ENCODE data around the gene IQSEC1. TPM values are rescaled to one million over a fixed set of nuclear protein-coding genes. Genes with fewer than 3 reads are reported as not detected.

The IQSEC1 gene
- total RNA-seq, 1 experiment from 2014 or later, result 4.9 TPM

DNA sequence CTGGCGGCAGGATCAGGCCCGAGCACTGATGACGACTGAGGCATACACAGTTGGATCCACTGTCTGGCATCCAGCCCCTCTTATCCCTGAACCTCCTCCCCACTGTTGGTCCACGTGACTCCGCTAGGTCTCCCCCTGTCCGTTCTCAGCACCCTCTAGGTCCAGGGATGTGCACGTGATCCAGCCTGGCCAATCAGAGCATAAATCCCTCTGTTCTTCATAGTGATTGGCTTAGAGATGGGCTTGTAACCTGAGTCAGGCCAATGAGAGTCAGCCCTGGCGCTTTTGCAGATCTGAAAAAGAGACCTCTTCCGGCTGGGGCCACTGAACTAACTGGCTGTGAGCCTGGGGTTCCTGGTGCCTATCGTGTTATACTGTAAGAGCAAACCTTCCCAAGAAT lies 20.5 kb upstream of the IQSEC1 start:
- no peak overlapping the region for H3K4me3 ChIP-seq
- DNase-seq, result no peak
- H3K27me3 ChIP-seq, result no peaks in the 10 kb centered on the region
- H3K36me3 ChIP-seq, result no peaks in the 10 kb centered on the region
- no peaks in the 10 kb centered on the region for H3K9me3 ChIP-seq

DNA sequence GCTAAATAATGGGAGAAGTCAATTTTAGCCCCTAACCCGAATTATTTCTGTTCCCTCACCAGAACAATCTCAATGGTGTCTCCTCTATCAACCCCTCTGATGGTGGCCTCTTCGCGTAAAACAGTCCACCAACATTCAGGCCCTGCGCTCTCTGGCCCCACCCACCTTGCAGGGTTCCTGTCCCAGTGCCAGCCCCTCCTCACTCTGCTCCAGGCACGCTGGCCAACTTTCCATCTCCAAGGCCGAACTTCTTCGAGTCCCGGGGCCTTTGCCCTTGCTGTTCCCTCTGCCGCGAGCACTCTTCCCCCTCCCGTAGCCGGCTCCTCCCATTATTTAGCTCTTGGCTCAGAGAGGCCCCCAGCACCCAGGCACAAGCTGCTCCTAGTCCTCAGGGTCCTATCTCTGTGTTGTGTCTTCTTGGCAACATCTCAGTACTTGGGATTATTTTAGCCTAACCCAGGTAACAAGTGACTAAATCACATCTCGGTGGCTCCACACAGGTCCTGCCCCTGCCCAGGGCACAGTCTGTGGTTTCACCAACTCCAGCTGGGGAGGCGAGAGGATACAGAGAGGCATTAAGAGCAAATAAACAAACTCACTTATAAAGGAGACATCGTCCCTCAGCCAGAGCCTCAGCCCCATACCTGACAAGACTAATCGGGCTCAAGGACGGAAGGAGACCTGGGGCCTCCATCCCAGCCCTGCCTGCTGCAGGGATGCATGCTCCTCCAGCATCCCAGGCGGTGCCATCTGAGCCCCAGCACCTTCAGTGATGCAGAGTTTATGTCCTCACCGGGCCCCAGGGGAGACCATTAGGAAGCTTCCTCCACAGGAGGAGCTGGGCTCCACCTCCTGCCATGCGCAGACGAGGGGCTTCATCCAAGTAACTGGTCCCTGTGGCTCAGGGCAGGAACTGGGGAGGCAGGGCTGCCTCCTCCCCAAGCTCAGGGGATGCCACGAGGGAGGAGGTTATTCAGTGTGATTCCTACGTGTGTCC lies 19.7 kb upstream of the IQSEC1 start:
- Histone ChIP-seq H3K4me3 (no peak overlapping the region), H3K36me3 (no peaks in the 10 kb centered on the region), H3K27me3 (no peaks in the 10 kb centered on the region), H3K9me3 (no peaks in the 10 kb centered on the region)
- DNase-seq, result no peak

DNA sequence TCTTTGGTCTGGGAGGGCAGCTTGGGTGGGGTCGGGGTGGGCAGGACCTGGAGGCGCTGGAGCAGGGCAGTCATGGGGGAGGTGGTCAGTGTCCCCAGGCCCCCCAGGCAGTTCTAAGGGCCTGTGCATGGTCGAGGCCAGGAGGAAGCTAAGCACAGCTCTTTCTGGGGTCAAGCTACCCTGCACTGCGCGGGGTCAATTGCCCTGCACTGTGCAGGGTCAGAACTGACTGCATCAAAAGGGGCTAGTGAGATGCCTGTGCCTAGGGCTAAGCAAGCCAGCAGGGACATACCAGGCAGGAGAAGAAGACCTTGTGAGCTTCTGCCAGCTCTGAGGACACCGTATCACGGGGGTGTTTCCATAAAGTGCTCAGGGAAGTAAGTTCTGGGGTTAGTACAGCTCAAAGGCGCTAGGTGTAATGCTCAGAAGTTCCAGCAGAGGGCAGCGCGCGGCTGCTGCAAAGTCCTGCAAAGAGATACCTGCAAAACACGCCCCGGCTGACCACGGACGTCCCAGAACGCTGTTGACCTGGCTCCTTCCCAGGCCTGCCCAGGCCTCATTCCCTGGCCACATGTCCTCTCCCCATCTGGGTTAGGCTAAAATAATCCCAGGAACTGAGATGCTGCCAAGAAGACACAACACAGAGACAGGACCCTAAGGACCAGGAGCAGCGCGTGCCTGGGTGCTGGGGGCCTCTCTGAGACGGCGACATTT lies 18.8 kb upstream of the IQSEC1 start:
- DNase-seq, result peak; percentile 39
- Histone ChIP-seq H3K9me3 (no peaks in the 10 kb centered on the region), H3K36me3 (no peaks in the 10 kb centered on the region), H3K4me3 (no peak overlapping the region), H3K27me3 (no peaks in the 10 kb centered on the region)

DNA sequence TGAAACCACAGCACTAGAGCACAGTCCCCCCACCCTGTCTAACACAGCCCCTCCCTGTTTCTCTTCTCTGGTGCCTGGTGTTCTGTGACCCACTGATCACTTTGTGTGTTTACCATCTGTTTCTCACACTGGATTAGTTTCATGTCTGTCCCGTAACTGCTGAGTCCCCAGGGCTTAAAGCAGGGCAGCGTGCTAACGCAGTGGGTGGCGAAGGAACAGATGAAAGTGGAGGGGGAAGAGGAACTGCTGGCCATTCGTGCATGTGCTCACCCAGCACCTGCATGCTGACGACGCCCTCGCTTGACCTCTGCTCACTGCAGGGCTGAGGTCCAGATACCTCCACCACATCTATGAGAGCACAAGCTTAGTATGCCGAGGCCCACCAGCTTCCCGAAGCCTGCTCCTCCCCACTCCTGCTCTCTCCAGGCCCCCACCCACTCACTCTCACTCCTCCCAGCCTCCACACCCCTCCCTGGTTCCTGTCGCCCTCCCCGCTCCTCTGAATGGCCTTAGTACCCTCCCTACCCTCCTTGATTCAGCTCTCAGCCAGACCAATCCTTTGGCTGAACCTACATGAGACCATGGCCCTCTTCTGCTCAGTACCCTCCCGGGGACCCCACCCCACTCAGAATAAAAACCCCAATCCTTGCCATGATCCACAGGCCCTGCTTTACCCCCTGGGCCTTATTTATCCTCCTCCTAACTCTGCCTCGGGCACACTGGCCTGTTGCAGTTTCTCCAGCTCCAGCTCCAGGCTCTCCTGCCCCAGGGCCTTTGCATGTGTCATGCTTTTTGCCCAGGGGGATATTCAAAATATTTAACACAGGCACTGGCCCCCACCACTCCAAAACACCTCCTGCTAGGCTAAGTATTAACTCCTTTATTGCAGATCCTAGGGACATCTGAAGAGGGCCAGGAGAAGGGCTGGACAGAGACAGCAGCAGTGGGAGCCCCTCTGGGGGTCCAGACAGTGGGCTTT lies 15.1 kb upstream of the IQSEC1 start:
- H3K27me3 ChIP-seq, result no peaks in the 10 kb centered on the region
- H3K9me3 ChIP-seq, result no peaks in the 10 kb centered on the region
- no peak for DNase-seq
- H3K36me3 ChIP-seq, result no peaks in the 10 kb centered on the region
- H3K4me3 ChIP-seq, result no peak overlapping the region

DNA sequence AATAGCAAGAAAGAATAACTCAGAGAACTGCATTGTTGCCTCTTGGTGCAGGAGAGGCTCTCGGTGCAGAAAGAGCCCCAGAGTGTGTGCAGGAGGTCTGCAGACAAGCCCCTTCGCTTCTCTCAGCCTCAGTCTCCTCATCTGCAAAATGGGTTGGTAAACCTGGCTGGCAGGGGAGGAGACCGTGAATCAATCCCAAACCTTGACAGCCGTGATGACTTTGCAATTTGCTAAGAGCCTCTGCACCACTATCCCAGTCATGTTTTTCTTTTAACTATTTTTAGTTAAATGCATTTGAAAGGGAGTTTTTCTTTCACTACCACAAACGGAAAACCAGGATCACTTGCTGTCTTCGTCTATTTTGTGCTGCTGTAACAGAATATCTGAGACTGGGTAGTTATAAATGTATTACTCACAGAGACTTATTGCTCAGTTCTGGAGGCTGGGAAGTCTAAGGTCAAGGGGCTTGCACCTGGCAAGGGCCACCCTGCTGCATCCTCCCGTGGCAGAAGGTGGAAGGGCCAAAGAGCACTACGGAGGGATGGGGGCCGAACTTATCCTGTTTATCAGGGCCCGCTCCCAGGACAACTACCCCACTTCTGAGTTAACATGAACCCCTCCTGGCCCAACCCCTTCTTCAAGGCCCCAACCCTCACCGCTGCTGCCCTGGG lies 14.2 kb upstream of the IQSEC1 start:
- no peak overlapping the region for H3K4me3 ChIP-seq
- no peaks in the 10 kb centered on the region for H3K36me3 ChIP-seq
- H3K9me3 ChIP-seq, result no peaks in the 10 kb centered on the region
- no peaks in the 10 kb centered on the region for H3K27me3 ChIP-seq
- no peak for DNase-seq

DNA sequence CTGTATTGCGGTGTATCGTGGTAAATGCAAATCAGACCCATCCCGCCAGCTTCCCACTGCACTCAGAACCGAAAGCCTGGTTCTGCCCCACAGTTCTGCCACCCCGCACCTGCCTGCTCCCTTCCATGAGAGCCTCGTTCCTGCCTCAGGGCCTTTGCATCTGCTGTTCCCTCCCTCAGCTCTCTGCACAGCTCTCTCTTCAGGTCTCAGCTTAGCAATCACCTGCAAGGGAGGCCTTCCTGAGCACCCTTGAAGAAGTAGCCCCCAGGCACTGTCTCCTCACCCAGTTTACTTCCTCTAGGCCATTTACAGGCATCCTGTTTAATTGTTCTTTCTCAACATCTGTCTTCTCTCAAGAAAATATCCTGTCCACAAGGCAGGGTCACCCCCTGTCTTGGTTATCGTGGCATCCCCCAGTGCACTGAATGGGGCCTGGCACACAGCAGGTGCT lies 13.3 kb upstream of the IQSEC1 start:
- Histone ChIP-seq H3K27me3 (no peaks in the 10 kb centered on the region), H3K36me3 (no peaks in the 10 kb centered on the region), H3K9me3 (no peaks in the 10 kb centered on the region), H3K4me3 (no peak overlapping the region)
- no peak for DNase-seq

DNA sequence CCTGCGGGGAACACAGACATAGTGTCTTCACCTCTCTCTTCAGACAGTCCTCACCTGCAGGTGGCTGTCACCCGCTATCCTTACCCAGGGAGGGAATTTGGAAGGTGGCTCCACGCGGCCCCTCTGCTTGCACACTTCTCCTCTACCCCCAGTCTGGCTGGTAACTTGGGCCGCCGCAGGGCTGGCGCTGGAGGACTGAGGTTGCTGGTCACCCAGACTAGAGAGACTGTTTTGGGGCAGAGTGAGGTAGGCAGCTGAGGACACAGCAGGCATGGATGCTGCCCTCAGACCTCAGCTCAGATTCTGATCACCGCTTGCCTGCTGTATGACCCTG lies 12.6 kb upstream of the IQSEC1 start:
- no peak for DNase-seq
- no peaks in the 10 kb centered on the region for H3K36me3 ChIP-seq
- H3K4me3 ChIP-seq, result no peak overlapping the region
- H3K9me3 ChIP-seq, result no peaks in the 10 kb centered on the region
- no peaks in the 10 kb centered on the region for H3K27me3 ChIP-seq

DNA sequence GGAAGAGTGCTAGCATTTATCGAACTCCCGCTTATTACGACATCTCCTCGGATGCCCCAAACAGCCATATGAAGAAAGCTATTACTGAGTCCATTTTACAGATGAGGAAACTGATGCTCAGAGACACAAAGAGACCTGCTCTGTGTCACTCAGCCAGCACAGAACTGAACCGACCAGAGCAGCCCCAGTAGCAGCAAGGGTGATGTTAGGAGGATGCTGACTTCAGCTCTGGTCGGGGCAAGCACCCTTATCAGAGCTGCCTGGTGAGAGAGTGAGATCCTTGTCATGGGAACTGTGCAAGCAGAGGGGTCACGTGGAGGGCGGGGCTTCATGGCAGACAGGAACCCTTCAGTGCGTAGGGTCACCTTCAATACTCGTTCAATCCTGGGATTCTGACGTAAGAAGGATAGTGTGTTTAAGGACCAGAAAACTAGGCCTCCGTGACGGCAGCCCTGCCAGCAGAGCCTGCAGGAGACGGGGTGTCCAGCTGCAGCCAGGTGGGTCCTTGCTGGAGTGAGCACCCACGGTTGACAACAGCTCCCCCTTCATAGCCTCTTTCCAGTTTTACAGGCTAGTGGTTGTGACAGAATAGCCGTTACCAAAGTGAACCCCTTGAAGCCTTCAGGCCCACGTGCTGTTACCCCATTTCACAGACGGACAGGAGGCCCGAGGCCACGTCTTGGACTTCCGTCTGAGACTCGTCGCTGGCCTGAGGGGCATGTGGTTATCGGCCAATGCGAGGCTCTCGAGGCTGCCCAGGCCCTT lies 12.0 kb upstream of the IQSEC1 start:
- H3K36me3 ChIP-seq, result no peaks in the 10 kb centered on the region
- no peaks in the 10 kb centered on the region for H3K9me3 ChIP-seq
- no peak overlapping the region for H3K4me3 ChIP-seq
- no peaks in the 10 kb centered on the region for H3K27me3 ChIP-seq
- DNase-seq, result no peak

DNA sequence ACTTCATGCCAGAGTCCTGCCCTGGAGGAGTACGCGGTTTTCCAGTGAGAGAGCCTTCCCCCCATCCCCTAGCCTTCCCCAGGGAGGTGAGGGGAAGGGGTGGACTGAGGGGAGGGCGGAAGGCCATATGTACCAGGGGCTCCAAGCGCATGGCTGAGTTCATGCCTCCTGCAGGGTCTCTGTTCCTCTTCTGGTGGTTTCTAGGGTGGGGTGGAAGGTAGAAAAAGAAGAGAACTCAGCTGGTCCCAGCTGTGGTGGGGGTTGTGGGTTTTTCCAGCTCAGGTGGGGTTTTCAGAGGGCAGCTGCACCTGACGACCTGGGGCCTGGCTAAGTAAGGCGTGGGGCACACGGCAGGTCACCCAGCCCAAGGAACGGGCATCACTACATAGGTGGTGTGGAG lies 10.7 kb upstream of the IQSEC1 start:
- no peaks in the 10 kb centered on the region for H3K9me3 ChIP-seq
- H3K27me3 ChIP-seq, result no peaks in the 10 kb centered on the region

DNA sequence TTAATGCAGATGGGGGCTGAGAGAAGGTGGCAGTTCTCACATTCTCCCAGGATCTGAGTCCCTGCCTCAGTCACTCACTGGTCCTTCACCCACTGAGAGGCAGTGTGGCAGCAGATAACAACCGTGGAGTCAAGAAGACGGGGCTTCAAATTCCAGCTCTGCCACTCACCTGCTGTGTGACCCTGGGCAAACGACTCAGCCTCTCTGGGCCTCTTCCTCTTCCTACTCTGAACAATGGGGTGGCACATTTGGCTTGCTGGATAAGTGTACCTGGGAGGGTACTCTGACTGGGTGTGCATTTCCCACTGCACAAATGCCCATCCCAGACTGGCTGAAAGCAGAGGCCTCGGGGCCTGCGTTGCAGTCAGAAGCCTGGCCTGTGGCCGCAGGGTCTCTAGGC lies 10.0 kb upstream of the IQSEC1 start:
- no peaks in the 10 kb centered on the region for H3K27me3 ChIP-seq
- no peak for DNase-seq
- H3K4me3 ChIP-seq, result no peak overlapping the region

More for the DNA sequence above, 10.7 kb upstream of the IQSEC1 start:
- DNase-seq, result no peak
- Histone ChIP-seq H3K36me3 (no peaks in the 10 kb centered on the region), H3K4me3 (no peak overlapping the region)

DNA sequence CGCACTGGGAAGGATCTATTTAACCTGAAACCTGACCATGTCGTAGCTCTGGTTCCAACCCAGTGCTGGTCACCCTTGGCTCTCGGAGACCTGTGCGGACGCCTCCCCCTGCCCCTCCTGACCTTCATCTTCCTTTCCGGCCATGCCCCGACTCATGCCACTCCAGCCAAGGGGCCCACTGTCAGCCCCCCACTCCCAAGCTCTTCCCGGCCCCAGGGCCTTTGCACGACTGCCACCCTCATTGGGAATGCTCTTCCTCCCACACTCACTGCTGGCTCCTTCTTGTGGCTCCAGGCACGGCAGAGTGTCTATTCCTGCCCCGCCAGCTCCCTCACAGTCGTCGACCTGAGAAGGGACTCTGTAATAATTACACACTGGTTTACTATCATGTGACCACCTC lies 9.4 kb upstream of the IQSEC1 start:
- Histone ChIP-seq H3K9me3 (no peaks in the 10 kb centered on the region), H3K27me3 (no peaks in the 10 kb centered on the region)

More for the DNA sequence above, 10.0 kb upstream of the IQSEC1 start:
- Histone ChIP-seq H3K9me3 (no peaks in the 10 kb centered on the region), H3K36me3 (no peaks in the 10 kb centered on the region)

DNA sequence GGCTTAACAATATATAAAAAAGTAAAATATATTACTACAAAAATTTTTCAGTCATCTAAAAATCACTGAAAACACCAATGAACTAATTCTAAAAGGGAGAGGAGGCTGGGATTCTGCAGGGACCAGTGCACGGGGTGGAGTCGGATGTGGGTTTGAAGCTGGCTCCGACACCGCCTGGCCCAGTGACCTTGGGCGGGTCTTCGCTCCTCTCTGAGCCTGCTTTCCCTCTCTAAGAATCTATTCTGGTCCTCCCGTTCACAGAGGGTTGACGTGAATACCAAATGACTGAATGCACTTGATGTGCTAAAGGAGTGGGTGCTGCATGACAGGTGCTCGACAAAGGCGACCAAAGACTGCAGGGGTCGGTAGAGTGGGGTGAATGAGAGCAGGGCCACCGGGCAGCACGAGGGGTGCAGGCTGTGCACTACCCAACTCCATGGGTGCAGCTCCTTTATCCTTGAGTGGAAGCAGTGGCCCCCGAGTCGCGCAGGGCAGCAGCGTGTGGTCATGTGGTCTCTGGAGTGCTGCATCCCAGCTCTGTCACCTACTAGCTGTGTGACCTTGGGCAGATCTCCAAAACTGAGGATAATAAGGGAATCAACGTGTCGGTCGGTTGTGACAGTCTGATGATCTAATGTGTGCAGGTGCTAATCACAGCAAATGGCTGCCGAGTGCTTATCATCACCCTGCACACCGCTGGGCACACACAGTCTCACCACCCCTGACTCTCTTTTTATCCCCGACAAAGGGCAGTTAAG lies 8.6 kb upstream of the IQSEC1 start:
- Histone ChIP-seq H3K27me3 (no peaks in the 10 kb centered on the region), H3K4me3 (no peak overlapping the region), H3K36me3 (no peaks in the 10 kb centered on the region), H3K9me3 (no peaks in the 10 kb centered on the region)
- DNase-seq, result no peak

More for the DNA sequence above, 9.4 kb upstream of the IQSEC1 start:
- DNase-seq, result no peak
- Histone ChIP-seq H3K4me3 (no peak overlapping the region), H3K36me3 (no peaks in the 10 kb centered on the region)

DNA sequence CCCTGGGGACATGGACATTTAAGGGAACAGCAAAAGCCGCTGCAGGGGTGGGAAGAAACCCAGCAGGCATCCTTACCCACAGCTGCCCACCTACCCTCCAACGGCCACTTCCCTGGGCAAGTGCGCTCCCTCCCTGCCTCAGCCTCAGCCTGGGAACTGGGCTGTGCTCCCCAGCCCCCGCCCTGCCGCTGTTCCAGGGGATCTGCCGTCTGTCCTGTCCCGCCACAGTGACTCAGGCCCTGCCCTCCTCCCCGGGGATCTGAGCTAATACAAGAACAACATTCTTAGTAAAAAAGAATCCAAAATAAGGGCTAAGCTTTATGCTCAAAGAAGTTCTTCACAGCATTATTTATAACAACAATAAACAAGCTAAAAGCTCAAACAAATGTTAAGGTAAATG lies 7.4 kb upstream of the IQSEC1 start:
- no peaks in the 10 kb centered on the region for H3K9me3 ChIP-seq
- H3K27me3 ChIP-seq, result peaks cover 2% of the 10 kb centered on the region; the same call in 1 of the 2 replicates
- DNase-seq, result peak; percentile 9
- no peak overlapping the region for H3K4me3 ChIP-seq
- no peaks in the 10 kb centered on the region for H3K36me3 ChIP-seq

DNA sequence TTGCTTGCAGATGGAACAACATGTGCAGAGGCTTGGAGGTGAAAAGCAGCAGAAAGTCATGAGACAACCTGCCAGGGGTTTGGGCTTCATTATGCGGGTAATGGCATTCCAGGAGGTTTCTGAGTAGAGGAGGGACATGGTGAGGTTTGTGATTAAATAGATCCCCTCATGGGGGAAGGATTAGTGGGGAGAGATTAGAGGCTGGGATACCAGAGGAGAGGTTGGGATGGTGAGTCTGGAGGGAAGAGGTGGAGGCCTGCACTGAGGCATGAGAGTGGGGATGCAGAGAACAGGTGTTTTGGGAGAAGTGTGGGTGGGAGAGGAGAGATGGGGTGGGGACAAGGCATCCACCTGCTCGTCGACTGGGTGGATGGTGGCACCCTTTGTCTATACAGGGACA lies 6.8 kb upstream of the IQSEC1 start:
- Histone ChIP-seq H3K4me3 (no peak overlapping the region), H3K36me3 (no peaks in the 10 kb centered on the region), H3K27me3 (peaks cover 2% of the 10 kb centered on the region; the same call in 1 of the 2 replicates), H3K9me3 (no peaks in the 10 kb centered on the region)
- DNase-seq, result no peak

DNA sequence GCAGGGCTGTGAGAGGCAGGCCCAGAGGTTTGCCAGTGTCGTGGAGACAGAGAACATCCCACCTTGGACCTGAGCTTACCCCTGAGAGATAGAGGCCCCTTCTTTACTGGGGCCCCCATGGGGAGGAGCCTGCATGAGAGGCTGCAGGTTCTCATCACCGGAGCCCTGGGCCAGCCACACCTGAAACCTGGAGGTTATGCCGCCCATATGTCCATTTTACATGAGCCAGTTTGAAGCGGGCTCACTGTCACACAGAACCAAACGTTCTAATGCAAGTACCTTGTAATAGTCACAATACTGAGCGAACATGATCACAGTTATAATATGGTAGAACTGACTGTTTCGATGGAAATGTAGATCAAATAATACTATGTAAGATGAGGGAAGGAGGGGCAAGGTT lies 6.3 kb upstream of the IQSEC1 start:
- DNase-seq, result no peak
- Histone ChIP-seq H3K36me3 (no peaks in the 10 kb centered on the region), H3K9me3 (no peaks in the 10 kb centered on the region), H3K27me3 (peaks cover 2% of the 10 kb centered on the region; the same call in 1 of the 2 replicates), H3K4me3 (no peak overlapping the region)
